ENCODE results near the gene MCC.
A peak's percentile ranks its signal among the peaks of the same experiment; 100 is the strongest.

MCC gene

GRCh38 chr5:113487781-113488644 lies at the start of gene MCC:
Gene MCC, minus strand, starts transcription at chr5:113488453.
- peak; percentile 51 for DNase-seq (ENCODE audit: low spot score)
- TF ChIP-seq, protein P1, sequence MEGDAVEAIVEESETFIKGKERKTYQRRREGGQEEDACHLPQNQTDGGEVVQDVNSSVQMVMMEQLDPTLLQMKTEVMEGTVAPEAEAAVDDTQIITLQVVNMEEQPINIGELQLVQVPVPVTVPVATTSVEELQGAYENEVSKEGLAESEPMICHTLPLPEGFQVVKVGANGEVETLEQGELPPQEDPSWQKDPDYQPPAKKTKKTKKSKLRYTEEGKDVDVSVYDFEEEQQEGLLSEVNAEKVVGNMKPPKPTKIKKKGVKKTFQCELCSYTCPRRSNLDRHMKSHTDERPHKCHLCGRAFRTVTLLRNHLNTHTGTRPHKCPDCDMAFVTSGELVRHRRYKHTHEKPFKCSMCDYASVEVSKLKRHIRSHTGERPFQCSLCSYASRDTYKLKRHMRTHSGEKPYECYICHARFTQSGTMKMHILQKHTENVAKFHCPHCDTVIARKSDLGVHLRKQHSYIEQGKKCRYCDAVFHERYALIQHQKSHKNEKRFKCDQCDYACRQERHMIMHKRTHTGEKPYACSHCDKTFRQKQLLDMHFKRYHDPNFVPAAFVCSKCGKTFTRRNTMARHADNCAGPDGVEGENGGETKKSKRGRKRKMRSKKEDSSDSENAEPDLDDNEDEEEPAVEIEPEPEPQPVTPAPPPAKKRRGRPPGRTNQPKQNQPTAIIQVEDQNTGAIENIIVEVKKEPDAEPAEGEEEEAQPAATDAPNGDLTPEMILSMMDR (IDR thresholded peaks at IDR 0.05; ENCODE audit: extremely low read depth, missing control alignments) = no peak

DNA sequence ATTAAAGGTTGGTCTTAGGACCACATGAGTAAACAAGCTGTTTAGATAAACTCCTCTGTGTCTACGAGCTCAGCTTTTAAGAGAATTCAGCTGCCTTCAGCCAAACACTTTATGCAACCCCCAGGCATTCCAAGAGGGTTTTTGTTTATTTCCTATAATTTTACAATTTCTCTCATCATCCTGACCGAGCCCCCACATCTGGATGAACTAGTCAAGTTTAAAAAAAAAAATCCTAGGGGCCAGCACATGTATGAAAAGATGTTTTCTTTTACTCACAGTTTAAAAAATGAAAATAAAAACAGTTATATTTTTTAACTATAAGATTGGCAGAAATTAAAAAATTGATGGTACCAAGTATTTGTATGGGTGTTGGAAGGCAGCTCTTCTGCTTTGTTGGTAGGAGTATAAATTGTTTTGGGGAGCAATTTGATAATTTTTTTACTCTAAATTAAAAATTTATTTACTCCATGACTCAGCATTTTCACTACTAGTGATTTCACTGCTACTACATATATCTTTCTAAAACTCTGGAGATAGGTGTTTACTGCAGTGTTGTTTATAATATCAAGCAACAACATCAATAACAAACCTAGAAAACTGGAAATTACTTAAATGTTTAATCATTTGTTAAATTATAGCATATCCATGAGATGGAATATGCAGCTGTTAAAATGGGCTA lies 43.4 kb upstream of the MCC start:
- TF ChIP-seq, protein P1 (IDR thresholded peaks at IDR 0.05; ENCODE audit: extremely low read depth, missing control alignments) = no peak
- no peak for DNase-seq (ENCODE audit: low spot score)

DNA sequence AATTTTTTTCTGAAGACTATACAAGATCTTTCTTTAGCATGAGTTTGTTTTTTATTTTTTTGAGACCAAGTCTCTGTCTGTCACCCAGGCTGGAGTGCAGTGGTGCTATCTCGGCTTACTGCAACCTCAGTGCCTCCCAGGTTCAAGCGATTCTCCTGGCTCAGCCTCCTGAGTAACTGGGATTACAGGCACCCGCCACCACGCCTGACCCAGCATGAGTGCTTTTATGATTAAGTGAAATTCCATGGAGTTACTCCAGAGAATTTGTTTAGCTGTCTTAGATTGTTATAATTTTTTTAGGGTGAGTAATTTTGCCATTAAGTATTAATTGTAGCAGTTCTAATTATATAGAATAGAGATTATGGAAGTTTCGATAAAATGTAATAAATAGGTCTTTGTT lies 39.5 kb upstream of the MCC start:
- DNase-seq (ENCODE audit: low spot score) = no peak
- TF ChIP-seq, protein P1 (IDR thresholded peaks at IDR 0.05; ENCODE audit: extremely low read depth, missing control alignments) = no peak

- no peak for DNase-seq (ENCODE audit: low spot score)
Measured at GRCh38 chr5:113526421-113526820, 38.2 kb upstream of the MCC start.

GRCh38 chr5:113524927-113525326 lies 36.7 kb upstream of the MCC start:
- DNase-seq (ENCODE audit: low spot score) = peak; percentile 25
- TF ChIP-seq, protein P1 (IDR thresholded peaks at IDR 0.05; ENCODE audit: extremely low read depth, missing control alignments) = no peak

More at GRCh38 chr5:113526421-113526820, 38.2 kb upstream of the MCC start:
- TF ChIP-seq, protein P1 (IDR thresholded peaks at IDR 0.05; ENCODE audit: extremely low read depth, missing control alignments) = no peak

- DNase-seq (ENCODE audit: low spot score) = no peak
- TF ChIP-seq, protein P1 (IDR thresholded peaks at IDR 0.05; ENCODE audit: extremely low read depth, missing control alignments) = no peak
Measured at GRCh38 chr5:113523168-113523567, 34.9 kb upstream of the MCC start.

GRCh38 chr5:113520899-113521298 lies 32.6 kb upstream of the MCC start:
- no peak for DNase-seq (ENCODE audit: low spot score)
- TF ChIP-seq, protein P1 (IDR thresholded peaks at IDR 0.05; ENCODE audit: extremely low read depth, missing control alignments) = no peak

Measured in GM20000 (cell line).